GM19468 (cell line): Measurements from ENCODE around the gene HNRNPL.
"Not testable (repeated sequence)": the region's sequence is repeated elsewhere in the genome, so short reads cannot be mapped to it uniquely, and the experiment has no call there.

Experiments
- ATAC-seq: cut with Tn5 transposase; IDR thresholded peaks from one replicate; pipeline ENCODE4 v1.9.1; 2021; ENCODE audit warnings: mild to moderate bottlenecking, moderate library complexity, moderate number of reproducible peaks; ENCODE audit not compliant: unreplicated experiment; ENCODE audit errors: extremely low read depth

HNRNPL gene

GRCh38 chr19:38849860-38850435 is at the start of gene HNRNPL:
Gene HNRNPL, minus strand, starts transcription at chr19:38849986. Its CDS starts 20 bp downstream, at chr19:38849966.
- peak; percentile 56 for ATAC-seq

- no peak for ATAC-seq
Measured at GRCh38 chr19:38898788-38899446, 49.1 kb upstream of the HNRNPL start.

GRCh38 chr19:38894968-38895367 is 45.2 kb upstream of the HNRNPL start:
- ATAC-seq: no peak

GRCh38 chr19:38893341-38893771 is 43.6 kb upstream of the HNRNPL start:
- no peak for ATAC-seq

GRCh38 chr19:38892841-38893240 is 43.1 kb upstream of the HNRNPL start:
- ATAC-seq: no peak

- ATAC-seq: no peak
Measured at GRCh38 chr19:38891771-38892170, 42.0 kb upstream of the HNRNPL start.

GRCh38 chr19:38890686-38891085 is 40.9 kb upstream of the HNRNPL start:
- ATAC-seq: no peak

- no peak for ATAC-seq
Measured at GRCh38 chr19:38889803-38890202, 40.0 kb upstream of the HNRNPL start.

- no peak for ATAC-seq
Measured at GRCh38 chr19:38888876-38889275, 39.1 kb upstream of the HNRNPL start.

- ATAC-seq: not testable (repeated sequence)
Measured at GRCh38 chr19:38884691-38885090, 34.9 kb upstream of the HNRNPL start.

- ATAC-seq: no peak
Measured at GRCh38 chr19:38883286-38883685, 33.5 kb upstream of the HNRNPL start.

GRCh38 chr19:38880882-38881609 is 31.3 kb upstream of the HNRNPL start:
- no peak for ATAC-seq

GRCh38 chr19:38880076-38880881 is 30.5 kb upstream of the HNRNPL start:
- ATAC-seq: no peak

- no peak for ATAC-seq
Measured at GRCh38 chr19:38879400-38879751, 29.6 kb upstream of the HNRNPL start.

GRCh38 chr19:38878575-38879399 is 29.0 kb upstream of the HNRNPL start:
- ATAC-seq: no peak

- ATAC-seq: no peak
Measured at GRCh38 chr19:38877781-38878574, 28.2 kb upstream of the HNRNPL start, which contains the start of gene RINL. Gene RINL, minus strand, starts transcription at chr19:38878275. Its CDS starts 1,533 bp downstream, at chr19:38876742.

- ATAC-seq: no peak
Measured at GRCh38 chr19:38875656-38876395, 26.0 kb upstream of the HNRNPL start.

- ATAC-seq: not testable (repeated sequence)
Measured at GRCh38 chr19:38873400-38873799, 23.6 kb upstream of the HNRNPL start.
